Keratinocyte (primary cell): ENCODE data around the gene CDH13. TPM values are rescaled to one million over a fixed set of nuclear protein-coding genes. Genes with fewer than 3 reads are reported as not detected.

Experiments used
- DNase-seq: peaks from one replicate; pipeline ENCODE4 v3.0.0-alpha.2; 2011; ENCODE audit warnings: low read depth, missing footprints, low spot score
- FAIRE-seq: peaks from 2 replicates; lab custom pipeline; 2011; peaks lifted over from hg19 to GRCh38; lab: Jason Lieb, UNC
- H2AFZ ChIP-seq: 2 replicates; pipeline ENCODE4 v1.6.0; 2012; ENCODE audit warnings: low read length, control low read depth, inconsistent platforms; ENCODE audit not compliant: control insufficient read depth
- H3K27ac ChIP-seq: 2 replicates; pipeline ENCODE4 v1.5.1; 2011; ENCODE audit warnings: low read length; ENCODE audit not compliant: control insufficient read depth, insufficient read depth
- H3K27me3 ChIP-seq: 3 replicates; pipeline ENCODE4 v1.6.0; 2011; ENCODE audit warnings: low read length; ENCODE audit not compliant: control insufficient read depth, insufficient read depth; ENCODE audit errors: extremely low read depth
- H3K36me3 ChIP-seq, 2 experiments: 2 replicates in 1 of 2; 3 replicates in 1 of 2; pipeline ENCODE4 v1.5.1; 2011; ENCODE audit warnings: low read length in 2 of 2, mild to moderate bottlenecking in 1 of 2; ENCODE audit not compliant: control insufficient read depth in 2 of 2, insufficient read depth in 2 of 2; ENCODE audit errors: extremely low read depth in 1 of 2
- H3K4me1 ChIP-seq: 3 replicates; pipeline ENCODE4 v1.5.1; 2011; ENCODE audit warnings: low read length; ENCODE audit not compliant: control insufficient read depth, insufficient read depth; ENCODE audit errors: extremely low read depth
- H3K4me2 ChIP-seq: 3 replicates; pipeline ENCODE4 v1.6.0; 2011; ENCODE audit warnings: low read depth, low read length; ENCODE audit not compliant: control insufficient read depth, insufficient read depth; ENCODE audit errors: extremely low read depth
- H3K4me3 ChIP-seq, 3 experiments: fragments of 200-600 bp in 1 of 3; sonication (generic) in 1 of 3; 2 replicates in 2 of 3; 3 replicates in 1 of 3; pipeline ENCODE4 v1.5.1; 2011 to 2016; ENCODE audit warnings: low read length in 3 of 3, mild to moderate bottlenecking in 3 of 3, control low read depth in 2 of 3, inconsistent platforms in 1 of 3, low read depth in 1 of 3, mixed read lengths in 1 of 3, mixed run types in 1 of 3, moderate library complexity in 1 of 3; ENCODE audit not compliant: control insufficient read depth in 2 of 3, insufficient read depth in 2 of 3; ENCODE audit errors: extremely low read depth in 1 of 3
- H3K79me2 ChIP-seq: 2 replicates; pipeline ENCODE4 v1.6.0; 2012; ENCODE audit warnings: low read length; ENCODE audit not compliant: control insufficient read depth, insufficient read depth
- H3K9ac ChIP-seq: 3 replicates; pipeline ENCODE4 v1.6.0; 2011; ENCODE audit warnings: low read length; ENCODE audit not compliant: control insufficient read depth, insufficient read depth; ENCODE audit errors: extremely low read depth
- H3K9me1 ChIP-seq: 3 replicates; pipeline ENCODE4 v1.6.0; 2011; ENCODE audit warnings: low read length; ENCODE audit not compliant: control insufficient read depth, insufficient read depth; ENCODE audit errors: extremely low read depth
- H3K9me3 ChIP-seq: 2 replicates; pipeline ENCODE4 v1.5.1; 2012; ENCODE audit warnings: low read depth, low read length; ENCODE audit not compliant: control insufficient read depth
- H4K20me1 ChIP-seq: 3 replicates; pipeline ENCODE4 v1.6.0; 2011; ENCODE audit warnings: low read length; ENCODE audit not compliant: control insufficient read depth, insufficient read depth; ENCODE audit errors: extremely low read depth
- EZH2 ChIP-seq: IDR thresholded peaks from one replicate; pipeline ENCODE4 v1.6.1; 2012; ENCODE audit warnings: inconsistent platforms, mild to moderate bottlenecking, low read length, moderate library complexity
- dilution Hi-C: fragments of 300-500 bp; cut with MboI; formaldehyde crosslinking; loops from one replicate; pipeline ENCODE4 v1.7.0; 2020; ENCODE audit warnings: low sequenced_read_pairs; ENCODE audit not compliant: extremely low pct_ligation_motif_present
- polyA plus RNA-seq, 5 experiments: library from polyadenylated mRNA; depleted of rRNA in 3 of 5; stranded (reverse) in 3 of 5; stranded (forward) in 1 of 5; unstranded in 1 of 5; fragments of >200 nt; gene quantifications; 1 replicate in 1 of 5; 2 replicates in 3 of 5; 3 replicates in 1 of 5; pipeline versions ENCODE4 v1.2.1 to v1.2.3, GENCODE V29; 2011 to 2012; ENCODE audit warnings: missing spikeins in 2 of 5, low read depth in 1 of 5, low replicate concordance in 1 of 5
- TF ChIP-seq, protein P1 (sequence below), 3 experiments: IDR thresholded peaks in 1 of 3; conservative IDR thresholded peaks in 1 of 3; optimal IDR thresholded peaks in 1 of 3; 2 replicates in 2 of 3; 3 replicates in 1 of 3; pipeline versions ENCODE3 to v1.5.1; 2011; ENCODE audit warnings: low read length in 3 of 3, mild to moderate bottlenecking in 3 of 3, moderate library complexity in 2 of 3, control low read depth in 1 of 3, inconsistent platforms in 1 of 3; ENCODE audit not compliant: insufficient read depth in 2 of 3; ENCODE audit errors: extremely low read depth in 1 of 3

CDH13 gene
- polyA plus RNA-seq, 1 donor (not counting 4 experiments of a cell fraction or from before 2014, with no cell fraction given), result 111 TPM

DNA sequence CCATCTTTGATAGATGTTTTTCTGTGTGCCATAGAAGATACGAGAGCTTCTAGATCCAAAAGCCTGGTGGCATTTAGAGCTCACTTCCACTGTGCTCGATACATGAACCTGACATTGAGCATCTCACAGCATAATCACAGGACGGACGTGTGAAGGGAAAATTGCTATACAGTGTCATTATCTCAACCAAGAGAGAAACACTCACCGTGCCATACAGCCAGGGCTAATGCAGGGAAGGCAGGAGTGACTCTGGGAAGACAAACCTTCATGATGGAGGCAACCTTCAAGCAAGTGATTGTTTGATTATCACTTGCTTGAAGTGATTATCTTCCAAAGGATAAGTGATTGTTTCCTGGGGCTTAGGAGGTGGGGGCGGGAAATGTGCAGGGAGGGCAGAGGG is 962.8 kb downstream of the CDH13 start:
- dilution Hi-C loops, result no loop called here
- FAIRE-seq, result no peak
- H3K9ac ChIP-seq, result no peak overlapping the region

DNA sequence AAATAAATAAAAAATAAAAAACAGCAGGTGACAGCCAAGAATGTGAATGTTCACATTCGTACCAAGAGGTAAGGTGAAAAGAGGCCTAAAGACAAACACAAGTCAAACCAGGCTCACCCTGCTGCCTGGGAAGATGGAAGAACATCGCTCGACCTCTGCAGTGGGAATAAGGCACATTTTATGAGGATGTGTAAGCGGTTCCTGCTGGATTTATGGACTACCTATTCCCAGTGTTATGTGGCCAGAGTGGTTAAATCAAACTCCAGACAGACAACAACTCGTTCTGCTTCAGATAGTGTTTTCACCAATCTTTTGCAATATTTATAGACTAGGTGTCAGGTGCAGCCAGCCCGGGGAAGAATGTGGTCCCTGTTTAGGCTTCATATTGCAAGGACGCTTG is 966.0 kb downstream of the CDH13 start:
- Histone ChIP-seq H3K4me2 (no peak overlapping the region), H3K36me3 (no peaks in the 10 kb centered on the region), H3K27ac (no peak overlapping the region), H4K20me1 (no peaks in the 10 kb centered on the region), H3K4me1 (peaks cover 8% of the 10 kb centered on the region), H3K9me1 (no peaks in the 10 kb centered on the region), H3K4me3 (no peak overlapping the region), H3K9ac (no peak overlapping the region), H3K9me3 (no peaks in the 10 kb centered on the region), H2AFZ (no peak overlapping the region), H3K79me2 (no peaks in the 10 kb centered on the region), H3K27me3 (no peaks in the 10 kb centered on the region)
- dilution Hi-C loops, result no loop called here
- DNase-seq (no peak), FAIRE-seq (no peak)
- TF ChIP-seq EZH2, result no peak
- TF ChIP-seq, protein P1, sequence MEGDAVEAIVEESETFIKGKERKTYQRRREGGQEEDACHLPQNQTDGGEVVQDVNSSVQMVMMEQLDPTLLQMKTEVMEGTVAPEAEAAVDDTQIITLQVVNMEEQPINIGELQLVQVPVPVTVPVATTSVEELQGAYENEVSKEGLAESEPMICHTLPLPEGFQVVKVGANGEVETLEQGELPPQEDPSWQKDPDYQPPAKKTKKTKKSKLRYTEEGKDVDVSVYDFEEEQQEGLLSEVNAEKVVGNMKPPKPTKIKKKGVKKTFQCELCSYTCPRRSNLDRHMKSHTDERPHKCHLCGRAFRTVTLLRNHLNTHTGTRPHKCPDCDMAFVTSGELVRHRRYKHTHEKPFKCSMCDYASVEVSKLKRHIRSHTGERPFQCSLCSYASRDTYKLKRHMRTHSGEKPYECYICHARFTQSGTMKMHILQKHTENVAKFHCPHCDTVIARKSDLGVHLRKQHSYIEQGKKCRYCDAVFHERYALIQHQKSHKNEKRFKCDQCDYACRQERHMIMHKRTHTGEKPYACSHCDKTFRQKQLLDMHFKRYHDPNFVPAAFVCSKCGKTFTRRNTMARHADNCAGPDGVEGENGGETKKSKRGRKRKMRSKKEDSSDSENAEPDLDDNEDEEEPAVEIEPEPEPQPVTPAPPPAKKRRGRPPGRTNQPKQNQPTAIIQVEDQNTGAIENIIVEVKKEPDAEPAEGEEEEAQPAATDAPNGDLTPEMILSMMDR (optimal IDR thresholded peaks at IDR 0.05 in 1 of 3, IDR thresholded peaks at IDR 0.05 in 1 of 3, conservative IDR thresholded peaks at IDR 0.05 in 1 of 3; ENCODE audit: extremely low read depth in 1 of 3, insufficient read depth in 2 of 3, low read length in 3 of 3), result no peak

More for the DNA sequence above, 962.8 kb downstream of the CDH13 start:
- H4K20me1 ChIP-seq, result no peaks in the 10 kb centered on the region
- no peaks in the 10 kb centered on the region for H3K79me2 ChIP-seq
- no peaks in the 10 kb centered on the region for H3K9me1 ChIP-seq
- no peaks in the 10 kb centered on the region for H3K36me3 ChIP-seq
- no peak overlapping the region for H3K4me2 ChIP-seq
- TF ChIP-seq, protein P1 (optimal IDR thresholded peaks at IDR 0.05 in 1 of 3, IDR thresholded peaks at IDR 0.05 in 1 of 3, conservative IDR thresholded peaks at IDR 0.05 in 1 of 3; ENCODE audit: extremely low read depth in 1 of 3, insufficient read depth in 2 of 3, low read length in 3 of 3), result no peak
- no peak for TF ChIP-seq EZH2
- H2AFZ ChIP-seq, result no peak overlapping the region
- no peak overlapping the region for H3K27ac ChIP-seq
- no peak overlapping the region for H3K4me3 ChIP-seq
- no peak for DNase-seq
- no peaks in the 10 kb centered on the region for H3K27me3 ChIP-seq
- H3K4me1 ChIP-seq, result peaks cover 8% of the 10 kb centered on the region
- H3K9me3 ChIP-seq, result no peaks in the 10 kb centered on the region
